Liver (tissue), 9 donors: ENCODE data around the gene GGT1. TPM values are rescaled to one million over a fixed set of nuclear protein-coding genes. Genes with fewer than 3 reads are reported as not detected.

ENCODE experiments used
- DNase-seq: peaks from one replicate; pipeline ENCODE4 v3.0.0-alpha.2; 2017; ENCODE audit warnings: low spot score
- H3K27ac ChIP-seq, 2 donors: one replicate each; pipeline ENCODE4 v1.7.0; 2013; ENCODE audit warnings: inconsistent platforms in 2 of 2, low read length in 2 of 2, control low read depth in 1 of 2, low read depth in 1 of 2, mild to moderate bottlenecking in 1 of 2
- H3K27me3 ChIP-seq, 4 donors: one replicate each; pipeline versions ENCODE4 v1.6.1 to v1.7.0; 2013; ENCODE audit warnings: low read length in 3 of 4, inconsistent platforms in 1 of 4, mild to moderate bottlenecking in 1 of 4, moderate library complexity in 1 of 4; ENCODE audit not compliant: control insufficient read depth in 4 of 4, insufficient read depth in 4 of 4
- H3K36me3 ChIP-seq, 4 donors: one replicate each; pipeline versions ENCODE4 v1.6.1 to v1.7.0; 2013; ENCODE audit warnings: low read length in 3 of 4, mild to moderate bottlenecking in 3 of 4, low read depth in 1 of 4, moderate library complexity in 1 of 4; ENCODE audit not compliant: control insufficient read depth in 4 of 4, insufficient read depth in 3 of 4
- H3K4me1 ChIP-seq, 4 donors: one replicate each; pipeline versions ENCODE4 v1.6.1 to v1.7.0; 2013; ENCODE audit warnings: low read length in 3 of 4, mild to moderate bottlenecking in 3 of 4, moderate library complexity in 1 of 4; ENCODE audit not compliant: control insufficient read depth in 4 of 4, insufficient read depth in 4 of 4
- H3K4me3 ChIP-seq, 3 donors: one replicate each; pipeline versions ENCODE4 v1.6.1 to v1.7.0; 2013; ENCODE audit warnings: low read length in 3 of 3, control low read depth in 1 of 3, low read depth in 1 of 3, mild to moderate bottlenecking in 1 of 3
- H3K9ac ChIP-seq, 2 donors: one replicate each; pipeline ENCODE4 v1.7.0; 2013; ENCODE audit warnings: low read length in 2 of 2, mild to moderate bottlenecking in 2 of 2, moderate library complexity in 2 of 2, control low read depth in 1 of 2, low read depth in 1 of 2
- H3K9me3 ChIP-seq, 4 donors: one replicate each; pipeline versions ENCODE4 v1.6.1 to v1.7.0; 2013; ENCODE audit warnings: low read length in 3 of 4; ENCODE audit not compliant: control insufficient read depth in 4 of 4
- CTCF ChIP-seq: fragments of 150-350 bp; IDR thresholded peaks from 2 replicates; pipeline ENCODE4 v1.5.1; 2017; ENCODE audit warnings: improper control_type of control experiment, low read depth, low read length; ENCODE audit not compliant: missing input control
- EGR1 ChIP-seq, 2 donors: IDR thresholded peaks; 2 replicates each; pipeline ENCODE4 v1.6.1; 2016 to 2018; ENCODE audit warnings: antibody characterized with exemption in 2 of 2, low read depth in 2 of 2
- FOXA1 ChIP-seq: IDR thresholded peaks from 2 replicates; pipeline ENCODE4 v1.6.1; 2016; ENCODE audit warnings: antibody characterized with exemption
- FOXA2 ChIP-seq: IDR thresholded peaks from 2 replicates; pipeline ENCODE4 v1.6.1; 2016; ENCODE audit warnings: antibody characterized with exemption
- GABPA ChIP-seq, 2 donors: IDR thresholded peaks in 1 of 2; conservative IDR thresholded peaks in 1 of 2; 2 replicates each; pipeline ENCODE4 v1.6.1; 2016; ENCODE audit warnings: antibody characterized with exemption in 2 of 2, mild to moderate bottlenecking in 1 of 2, moderate library complexity in 1 of 2
- HNF4A ChIP-seq, 2 donors: conservative IDR thresholded peaks; 2 replicates each; pipeline ENCODE4 v1.6.1; 2016; ENCODE audit warnings: antibody characterized with exemption in 2 of 2, mild to moderate bottlenecking in 2 of 2
- HNF4G ChIP-seq: IDR thresholded peaks from 2 replicates; pipeline ENCODE4 v1.6.1; 2016; ENCODE audit warnings: antibody characterized with exemption
- JUND ChIP-seq, 2 donors: IDR thresholded peaks; 2 replicates each; pipeline ENCODE4 v1.6.1; 2016; ENCODE audit warnings: antibody characterized with exemption in 2 of 2
- MAX ChIP-seq: IDR thresholded peaks from 2 replicates; pipeline ENCODE4 v1.6.1; 2016; ENCODE audit warnings: antibody characterized with exemption
- NR2F2 ChIP-seq: IDR thresholded peaks from 2 replicates; pipeline ENCODE4 v1.6.1; 2016; ENCODE audit warnings: antibody characterized with exemption
- RAD21 ChIP-seq, 2 donors: IDR thresholded peaks; 2 replicates each; pipeline ENCODE4 v1.6.1; 2016; ENCODE audit warnings: antibody characterized with exemption in 2 of 2, mild to moderate bottlenecking in 2 of 2
- REST ChIP-seq: IDR thresholded peaks from 2 replicates; pipeline ENCODE4 v1.6.1; 2016; ENCODE audit warnings: antibody characterized with exemption, mild to moderate bottlenecking
- RXRA ChIP-seq, 2 donors: IDR thresholded peaks; 2 replicates each; pipeline ENCODE4 v1.6.1; 2017 to 2018; ENCODE audit warnings: antibody characterized with exemption in 2 of 2, mild to moderate bottlenecking in 1 of 2
- SP1 ChIP-seq: IDR thresholded peaks from 2 replicates; pipeline ENCODE4 v1.6.1; 2018; ENCODE audit warnings: antibody characterized with exemption, mild to moderate bottlenecking
- TAF1 ChIP-seq: conservative IDR thresholded peaks from 2 replicates; pipeline ENCODE4 v1.6.1; 2016; ENCODE audit warnings: antibody characterized with exemption, mild to moderate bottlenecking
- YY1 ChIP-seq: IDR thresholded peaks from 2 replicates; pipeline ENCODE4 v1.6.1; 2016; ENCODE audit warnings: antibody characterized with exemption, mild to moderate bottlenecking
- ZBTB33 ChIP-seq: IDR thresholded peaks from 2 replicates; pipeline ENCODE4 v1.6.1; 2016; ENCODE audit warnings: antibody characterized with exemption
- WGBS: extraction: QIAGEN DNeasy Blood & Tissue Kit; methylation state at CpG from one replicate; pipeline ENCODE4 v1.1.7; 2013; 5-methylcytosine and 5-hydroxymethylcytosine counted together
- polyA plus RNA-seq, 2 donors: library from polyadenylated mRNA; stranded (reverse) in 1 of 2; unstranded in 1 of 2; fragments of 200-250 nt in 1 of 2; fragments of >200 nt in 1 of 2; fragmentation: Nextera tagmentation in 1 of 2; extraction: Ambion mirVana in 1 of 2; gene quantifications; one replicate each; pipeline versions ENCODE4 v1.2.1 to v1.2.3, GENCODE V29; 2013 to 2015
- total RNA-seq, 2 donors: library from RNA; depleted of rRNA; stranded (reverse); fragments of >200 nt; gene quantifications; one replicate each; pipeline ENCODE4 v1.2.3, GENCODE V29; 2014
- TF ChIP-seq, protein P1 (sequence below): IDR thresholded peaks from 2 replicates; pipeline ENCODE4 v1.6.1; 2016; ENCODE audit warnings: antibody characterized with exemption
- donor health status: healthy.
- donor health status: healthy.
- donor health status: healthy.
- donor health status: healthy.
- donor health status: healthy.

Gene GGT1
- total and polyA plus RNA-seq, 4 donors: 90.5 to 147 (median 112) TPM

- H3K9me3 ChIP-seq: no peaks in the 10 kb centered on the region
- WGBS: 95% methylated on average over 6 of the region's 6 CpGs
- no peak overlapping the region for H3K4me3 ChIP-seq
- no peaks in the 10 kb centered on the region for H3K36me3 ChIP-seq
- H3K4me1 ChIP-seq: peaks cover 20 to 38% (median 30%) of the 10 kb centered on the region in 4 donors
- no peak for DNase-seq
- TF ChIP-seq FOXA1 (no peak), CTCF (no peak), ZBTB33 (no peak), MAX (no peak), YY1 (no peak), FOXA2 (no peak), RXRA (IDR thresholded peaks at IDR 0.05) (no peak), HNF4A (conservative IDR thresholded peaks at IDR 0.05) (no peak), GABPA (IDR thresholded peaks at IDR 0.05 in 1 of 2, conservative IDR thresholded peaks at IDR 0.05 in 1 of 2) (no peak), EGR1 (IDR thresholded peaks at IDR 0.05; ENCODE audit: low read depth in 2 of 2) (no peak), REST (no peak), JUND (IDR thresholded peaks at IDR 0.05) (no peak), HNF4G (no peak), TAF1 (no peak), NR2F2 (no peak), RAD21 (IDR thresholded peaks at IDR 0.05) (no peak), SP1 (no peak)
- TF ChIP-seq, protein P1, sequence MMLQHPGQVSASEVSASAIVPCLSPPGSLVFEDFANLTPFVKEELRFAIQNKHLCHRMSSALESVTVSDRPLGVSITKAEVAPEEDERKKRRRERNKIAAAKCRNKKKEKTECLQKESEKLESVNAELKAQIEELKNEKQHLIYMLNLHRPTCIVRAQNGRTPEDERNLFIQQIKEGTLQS: no peak
- H3K27me3 ChIP-seq: no peaks in the 10 kb centered on the region
- no peak overlapping the region for H3K9ac ChIP-seq
- H3K27ac ChIP-seq: peak overlapping the region in 1 of 2 donors; percentile 75
These were observed 7.8 kb upstream of the GGT1 start for GRCh38 chr22:24595228-24595627.
